GM18511 (cell line): ENCODE data around the gene SAXO1.
A peak's percentile ranks its signal among the peaks of the same experiment; 100 is the strongest.

ENCODE experiments used
- ATAC-seq: cut with Tn5 transposase; IDR thresholded peaks from one replicate; pipeline ENCODE4 v1.9.1; 2021; ENCODE audit warnings: mild to moderate bottlenecking, moderate library complexity; ENCODE audit not compliant: unreplicated experiment

The SAXO1 gene

DNA sequence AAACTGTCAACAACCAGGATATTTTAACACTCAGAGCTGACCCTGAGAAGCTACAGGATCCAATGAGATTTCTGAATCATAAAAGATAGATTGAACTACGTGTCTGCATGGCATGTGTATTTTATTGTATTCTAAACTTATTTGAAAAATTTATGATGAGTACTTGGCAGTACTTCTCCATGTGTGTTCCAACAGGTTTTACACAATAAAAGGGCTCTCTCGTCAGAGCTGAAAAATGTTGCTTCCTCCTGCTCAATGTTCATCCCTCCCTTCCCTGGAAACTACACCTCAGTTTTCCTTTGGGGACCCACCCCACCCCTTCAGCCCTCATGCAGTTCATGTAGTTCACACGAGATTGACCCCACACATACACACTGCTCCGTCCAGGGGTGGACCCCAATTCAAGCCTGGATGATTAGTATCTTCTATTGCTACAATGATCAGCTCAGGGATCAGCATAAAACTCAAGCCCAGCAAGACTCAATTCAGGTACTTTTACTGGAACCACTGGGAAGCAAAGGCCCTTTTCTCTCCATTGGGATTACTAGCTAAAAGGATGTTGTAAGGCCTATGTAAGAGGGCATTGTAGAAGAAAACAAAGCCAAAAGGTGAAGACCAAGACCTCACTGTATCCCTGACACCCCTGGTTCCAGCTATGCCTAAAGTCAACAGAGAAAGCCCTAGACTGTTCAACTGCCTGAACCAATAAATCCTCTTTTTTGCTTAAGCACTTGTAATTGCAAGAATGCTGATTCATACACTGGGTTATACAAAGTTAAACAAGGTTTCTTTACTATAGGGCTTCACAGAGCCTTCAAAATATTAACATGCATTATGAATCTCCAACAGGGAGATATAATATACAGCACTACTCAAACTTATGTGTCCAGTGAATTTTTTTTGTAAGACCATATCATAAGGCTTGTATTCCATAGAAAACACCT lies 112.6 kb downstream of the SAXO1 start:
- ATAC-seq, result no peak

DNA sequence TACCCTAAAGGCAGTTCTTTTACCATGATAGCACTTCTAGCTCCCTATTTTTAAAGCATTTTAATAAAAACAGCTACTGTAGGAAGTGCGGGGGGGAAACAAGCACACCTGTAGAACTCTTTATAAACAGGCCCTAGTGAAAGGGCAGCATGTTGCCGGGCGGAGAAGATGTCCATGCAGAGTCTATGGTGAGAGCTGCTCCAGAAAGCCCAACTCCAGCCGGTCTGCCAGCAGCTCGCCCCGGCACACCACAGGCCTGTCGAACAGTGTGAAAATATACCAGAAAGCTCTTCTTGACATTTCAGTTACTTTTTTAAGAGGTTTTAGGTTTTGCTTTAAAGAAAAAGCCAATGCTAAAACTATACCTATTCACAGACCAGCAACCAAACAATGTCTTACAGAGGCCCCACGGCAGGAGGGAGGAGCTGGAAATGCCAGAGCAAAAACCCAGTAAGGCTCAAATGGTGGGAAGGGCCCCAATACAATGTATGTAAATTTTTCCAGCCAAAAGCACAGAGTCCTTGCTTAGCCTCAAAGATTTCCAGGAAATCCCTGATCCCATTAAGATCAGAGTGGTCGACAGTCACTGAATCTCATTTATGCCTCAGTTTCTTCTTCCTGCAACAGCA lies 121.2 kb downstream of the SAXO1 start:
- no peak for ATAC-seq

DNA sequence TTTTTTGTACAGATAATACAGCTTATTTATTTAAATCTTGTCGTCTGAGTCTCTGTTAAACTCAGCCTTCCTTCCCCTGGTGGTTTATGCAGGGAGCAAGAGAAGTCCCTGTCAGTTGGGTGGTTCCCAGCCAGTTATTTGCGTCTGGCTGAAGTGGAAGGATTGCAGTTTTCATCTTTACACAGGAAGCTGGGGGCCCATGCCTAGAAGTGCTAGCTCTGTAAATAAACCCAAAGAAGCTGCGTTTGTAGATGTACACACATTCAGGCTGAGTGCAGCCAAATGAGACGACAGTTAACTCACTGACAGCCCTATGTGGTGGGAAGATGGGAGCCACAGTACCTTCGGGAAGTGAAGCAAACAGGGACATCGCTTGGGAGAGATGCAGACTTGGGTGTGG lies 122.1 kb downstream of the SAXO1 start:
- ATAC-seq, result no peak

DNA sequence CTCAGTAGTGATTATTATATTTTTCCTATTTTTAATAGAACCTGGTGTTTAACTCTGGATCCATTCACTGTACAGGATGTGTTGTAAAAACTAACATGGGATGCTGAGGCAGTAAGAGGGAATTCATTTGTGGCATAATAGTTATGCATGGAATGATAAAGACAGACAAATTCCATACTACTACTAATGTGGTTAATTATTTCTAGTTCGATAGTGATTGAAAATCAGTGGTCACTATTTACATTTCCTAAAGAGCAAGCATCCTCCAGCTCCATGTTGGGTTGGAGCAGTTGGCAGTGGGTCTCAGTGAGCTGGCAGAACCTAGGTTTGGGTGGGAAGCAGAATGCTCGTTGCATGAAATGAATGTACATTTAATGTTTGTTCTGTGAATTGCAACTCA lies 122.6 kb downstream of the SAXO1 start:
- ATAC-seq, result no peak

DNA sequence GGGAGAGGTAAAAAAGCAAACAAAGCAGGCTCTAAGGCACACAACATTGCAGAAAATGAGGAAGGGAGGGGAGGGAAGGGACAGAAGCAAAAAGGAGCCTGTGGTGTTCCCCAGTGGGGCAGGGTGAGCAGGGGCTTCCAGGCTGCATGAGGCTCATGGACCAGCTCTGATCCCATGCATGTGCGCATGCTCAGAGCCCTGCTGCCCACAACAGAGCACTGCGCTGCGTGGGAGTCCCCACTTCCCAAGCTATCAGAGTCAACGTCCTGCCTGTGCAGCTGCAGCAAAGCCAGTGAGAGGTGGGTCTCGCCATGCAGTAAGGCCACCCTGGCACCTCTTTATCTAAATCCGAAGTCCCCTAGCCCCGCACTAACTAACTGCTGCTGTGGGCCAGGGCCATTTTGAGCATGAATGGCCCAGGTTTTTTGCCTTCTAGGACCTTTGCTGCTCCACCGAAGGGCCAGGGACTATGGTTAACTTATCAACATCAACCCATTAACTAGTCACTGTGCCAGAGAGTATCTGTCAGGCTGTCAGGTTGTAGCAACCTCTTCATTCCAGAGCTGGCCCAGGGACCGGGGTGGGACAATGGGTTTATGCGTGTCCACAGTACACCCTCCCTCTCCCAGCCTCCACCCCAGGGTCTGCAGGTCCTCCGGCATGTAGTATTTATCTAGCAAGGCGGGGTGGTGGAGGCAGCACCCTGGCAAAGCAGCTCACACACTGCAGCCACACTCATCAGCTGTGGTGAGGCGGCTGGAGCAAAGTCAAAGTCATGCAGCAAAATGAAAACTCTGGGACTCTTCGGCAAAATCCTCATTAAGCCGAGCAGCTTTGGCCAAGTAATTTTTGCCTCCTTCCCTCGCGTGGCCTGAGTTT lies 123.6 kb downstream of the SAXO1 start:
- ATAC-seq, result no peak

DNA sequence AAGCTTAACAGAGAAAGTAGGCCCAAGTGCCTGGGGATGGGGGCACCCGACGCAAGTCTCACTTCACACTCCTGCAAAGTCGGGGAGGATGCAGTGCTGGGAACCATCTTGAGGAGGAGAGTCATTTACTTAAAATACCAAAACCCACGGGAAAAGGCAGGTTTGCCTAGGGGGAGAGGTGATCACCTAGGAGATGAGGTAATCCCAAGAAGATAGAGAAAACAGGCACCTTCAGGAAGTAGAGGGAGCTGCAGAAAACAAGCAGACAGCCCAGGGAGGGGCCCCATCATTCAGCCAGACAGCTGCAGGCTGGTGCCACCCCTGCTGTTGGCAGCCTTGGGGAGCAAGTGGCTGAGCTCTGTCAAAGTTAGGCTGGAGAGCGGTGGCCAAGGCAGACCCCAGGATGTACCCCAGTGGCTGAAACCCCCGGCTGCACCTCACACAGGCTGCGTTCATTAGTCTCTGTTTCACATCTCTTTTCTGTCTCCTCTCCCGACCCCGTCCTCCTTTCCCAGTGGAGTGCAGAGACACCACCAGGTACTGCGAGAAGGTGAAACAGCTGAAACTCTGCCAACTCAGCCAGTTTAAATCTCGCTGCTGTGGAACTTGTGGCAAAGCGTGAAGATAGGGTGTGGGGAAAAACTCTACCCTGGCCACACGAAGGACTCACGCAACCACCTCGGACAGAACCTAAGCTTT lies 124.9 kb downstream of the SAXO1 start:
- no peak for ATAC-seq

DNA sequence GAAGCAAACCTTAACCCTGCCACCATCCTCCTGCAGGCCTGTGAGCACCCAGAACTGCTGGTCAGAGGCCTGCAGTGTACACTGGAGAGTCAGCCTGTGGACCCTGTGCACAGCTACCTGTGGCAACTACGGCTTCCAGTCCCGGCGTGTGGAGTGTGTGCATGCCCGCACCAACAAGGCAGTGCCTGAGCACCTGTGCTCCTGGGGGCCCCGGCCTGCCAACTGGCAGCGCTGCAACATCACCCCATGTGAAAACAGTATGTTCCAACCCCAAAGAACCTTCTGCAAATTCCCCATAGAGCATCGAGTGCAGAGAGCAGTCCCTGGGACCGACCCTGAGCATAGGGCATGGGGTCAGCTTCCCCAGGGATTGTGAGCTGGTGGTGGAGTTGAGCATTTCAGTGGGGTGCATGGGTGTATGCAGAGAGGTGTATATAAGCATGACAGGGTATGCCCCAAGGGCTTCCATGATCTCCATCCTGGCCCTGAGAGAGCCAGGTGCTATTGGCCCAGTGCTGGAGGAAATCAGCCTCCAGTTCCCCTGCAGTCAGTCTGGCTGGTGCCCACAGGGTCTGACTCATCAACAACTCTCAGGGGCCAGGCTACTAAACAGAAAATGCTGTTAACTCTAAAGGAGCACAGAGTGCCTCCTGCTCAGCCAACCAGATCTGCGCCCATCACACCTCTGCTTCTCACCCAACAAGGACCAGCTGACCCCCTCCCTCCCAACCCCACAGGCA lies 126.2 kb downstream of the SAXO1 start:
- peak; percentile 73 for ATAC-seq

DNA sequence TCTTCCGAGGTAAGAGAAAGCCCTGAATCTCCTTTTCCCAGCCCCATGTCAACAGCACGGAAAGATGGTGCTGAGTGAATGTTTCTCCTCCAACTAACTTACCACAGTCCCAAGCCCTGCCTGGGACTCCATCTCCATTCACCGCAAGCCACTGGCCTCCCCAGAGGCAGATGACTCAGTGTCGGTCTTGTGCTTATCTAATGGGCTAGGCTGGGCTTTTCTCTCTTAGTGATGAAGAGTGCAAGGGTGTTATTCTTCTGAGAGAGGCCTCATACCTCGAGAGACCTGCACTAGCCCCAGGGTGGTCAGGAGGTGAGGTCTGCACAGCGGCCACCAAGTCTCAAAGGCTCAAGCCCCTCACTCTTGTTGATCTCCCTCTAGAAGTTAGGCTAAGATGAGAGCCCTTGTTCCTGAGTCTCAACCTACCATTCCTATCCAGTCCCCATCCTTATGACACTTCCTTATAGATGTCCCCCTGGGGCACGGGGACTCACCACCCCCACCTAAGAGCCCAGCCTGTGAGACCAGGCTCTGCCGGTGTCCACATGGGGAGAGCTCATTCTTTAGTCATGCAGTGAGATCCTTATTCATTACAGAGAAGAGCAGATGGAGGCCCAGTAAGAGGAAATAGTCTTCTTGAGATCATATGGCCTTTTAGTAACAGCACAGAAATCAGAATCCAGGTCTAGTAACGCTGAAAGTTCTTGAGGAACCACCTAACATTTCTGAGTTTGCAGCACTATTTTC lies 127.0 kb downstream of the SAXO1 start:
- no peak for ATAC-seq

DNA sequence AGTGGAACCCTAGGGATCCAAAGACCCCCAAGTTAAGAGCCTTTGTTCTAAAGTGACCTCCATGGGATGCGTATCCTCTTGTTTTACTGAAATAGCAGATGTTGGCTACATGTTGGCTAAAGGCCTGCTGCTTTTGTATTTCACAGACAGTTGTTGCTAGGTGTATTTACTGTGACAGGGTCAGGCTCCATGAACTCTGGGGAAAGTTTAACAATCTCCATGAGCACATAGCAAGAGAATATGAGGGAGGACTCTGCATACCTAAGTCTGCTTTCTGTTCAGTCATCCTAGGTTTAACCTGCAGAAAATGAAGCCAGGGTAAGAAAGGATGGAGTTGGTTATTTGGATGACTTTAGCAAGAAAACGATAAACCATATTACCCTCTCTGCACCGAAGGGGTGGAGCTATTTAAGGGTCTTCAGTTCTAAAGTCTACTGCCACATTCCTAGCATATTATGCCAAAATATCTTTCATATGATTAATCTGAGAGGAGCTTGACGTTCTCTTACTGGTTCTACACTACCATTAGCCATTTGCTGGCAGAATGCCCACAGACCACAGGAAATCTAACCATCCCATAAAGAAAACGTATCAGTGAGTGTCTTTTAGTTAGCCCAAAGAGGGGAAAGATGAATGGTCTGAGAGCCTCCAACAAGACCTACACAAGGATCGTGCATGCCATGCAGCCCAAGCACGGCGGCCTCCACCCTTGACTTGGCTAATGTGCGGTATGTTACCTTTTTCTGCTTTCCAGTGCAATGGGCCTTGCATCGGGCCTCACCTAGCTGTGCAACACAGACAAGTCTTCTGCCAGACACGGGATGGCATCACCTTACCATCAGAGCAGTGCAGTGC lies 127.8 kb downstream of the SAXO1 start:
- no peak for ATAC-seq

DNA sequence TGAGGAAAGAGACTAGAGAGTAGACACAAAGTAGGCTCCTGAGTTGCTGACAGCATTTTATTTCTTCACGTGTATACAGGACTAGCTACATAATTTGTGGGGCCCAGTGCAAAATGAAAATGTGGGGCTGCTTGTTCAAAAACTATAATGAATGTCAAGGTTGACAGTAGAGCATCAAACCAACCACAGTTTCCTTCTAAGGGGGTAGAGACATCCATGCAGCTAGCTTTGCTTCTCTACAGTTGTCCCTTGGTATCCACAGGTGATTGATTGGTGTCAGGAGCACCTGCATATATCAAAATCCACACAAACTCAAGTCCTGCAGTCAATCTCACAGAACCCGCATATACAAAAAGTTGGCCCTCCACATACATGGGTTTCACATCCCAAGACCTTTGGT lies 129.6 kb downstream of the SAXO1 start:
- ATAC-seq, result no peak

DNA sequence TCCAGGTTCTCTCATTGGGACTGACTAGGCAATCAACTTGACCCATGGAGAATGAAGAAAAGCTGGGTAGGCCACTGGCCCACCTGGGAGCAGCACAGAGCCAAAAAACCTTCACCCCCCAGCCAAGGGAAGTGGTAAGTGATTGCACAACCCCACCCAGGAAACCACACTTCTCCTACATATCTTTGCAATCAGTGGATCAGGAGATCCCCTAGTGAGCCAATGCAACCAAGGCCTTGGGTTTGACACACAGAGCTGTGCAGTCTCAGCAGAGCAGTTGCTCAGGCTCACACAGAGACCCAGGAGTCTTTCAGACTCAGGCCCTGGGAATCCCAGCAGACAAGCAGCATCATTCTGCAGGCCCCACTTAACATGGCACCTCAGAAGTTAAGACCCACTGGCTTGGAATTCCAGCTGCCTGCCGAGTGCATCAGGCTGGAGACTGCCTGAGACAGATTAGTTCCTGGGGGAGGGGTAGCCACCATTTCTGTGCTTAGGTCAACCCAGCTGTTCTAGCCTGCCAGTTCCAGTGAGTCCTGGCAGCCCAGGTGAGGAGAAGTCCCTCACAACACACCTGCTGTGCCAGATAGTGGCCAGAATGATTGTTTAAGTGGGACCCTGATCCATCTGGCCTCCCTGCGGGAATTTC lies 136.4 kb downstream of the SAXO1 start:
- no peak for ATAC-seq

DNA sequence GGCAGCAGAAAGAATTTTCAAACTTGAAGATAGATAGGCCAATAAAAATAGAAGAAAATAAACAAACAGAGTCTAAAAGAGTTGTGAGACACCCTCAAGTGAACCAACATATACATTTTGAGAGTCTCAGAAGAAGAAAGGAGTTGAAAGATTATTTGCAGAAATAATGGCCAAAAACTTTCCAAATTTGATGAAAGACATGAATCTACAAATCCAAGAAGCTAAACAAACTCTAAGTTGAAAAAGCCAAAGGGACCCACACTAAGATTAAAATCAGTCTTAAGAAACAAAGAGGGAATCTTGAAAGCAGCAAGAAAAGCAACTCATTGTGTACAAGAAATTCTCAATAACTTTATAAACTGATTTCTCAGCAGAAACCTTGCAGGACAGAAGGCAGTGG lies 137.0 kb downstream of the SAXO1 start:
- no peak for ATAC-seq

DNA sequence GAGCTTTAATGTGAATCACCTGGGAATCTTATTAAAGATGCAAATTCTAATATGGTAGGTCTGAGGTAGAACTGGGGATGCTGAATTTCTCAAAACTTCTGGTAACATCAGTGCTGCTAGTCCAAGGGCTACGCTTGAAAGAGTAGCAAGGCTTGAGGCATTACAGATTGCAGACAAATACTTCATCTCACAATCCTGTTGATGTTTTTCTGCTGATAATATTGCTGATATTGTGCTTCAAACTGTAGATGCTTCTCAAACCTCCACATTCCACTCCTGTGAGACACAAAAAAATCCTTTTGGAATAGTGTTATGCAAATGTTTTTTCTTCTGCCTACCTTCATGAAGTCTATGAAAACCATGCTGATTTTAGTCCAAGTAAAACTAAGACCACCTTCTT lies 139.5 kb downstream of the SAXO1 start:
- no peak for ATAC-seq

DNA sequence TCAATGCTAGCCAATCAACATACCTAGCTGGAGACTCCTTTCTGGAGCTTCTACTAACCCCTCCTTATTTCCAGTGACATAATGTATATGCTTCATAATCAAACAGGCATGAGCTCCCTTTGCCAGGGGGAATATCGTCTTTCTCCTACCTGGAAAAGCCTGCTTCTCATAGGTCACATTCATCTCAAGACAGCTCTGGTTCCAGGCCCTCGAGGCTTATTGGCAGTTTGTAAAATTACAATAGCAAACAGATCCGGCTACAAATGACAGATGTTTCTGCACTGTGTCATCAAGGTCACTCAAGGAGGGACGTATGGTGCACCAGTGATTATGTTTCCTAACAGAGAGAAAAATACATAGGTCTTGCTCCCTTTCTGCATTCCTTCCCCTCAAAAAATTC lies 140.0 kb downstream of the SAXO1 start:
- no peak for ATAC-seq

DNA sequence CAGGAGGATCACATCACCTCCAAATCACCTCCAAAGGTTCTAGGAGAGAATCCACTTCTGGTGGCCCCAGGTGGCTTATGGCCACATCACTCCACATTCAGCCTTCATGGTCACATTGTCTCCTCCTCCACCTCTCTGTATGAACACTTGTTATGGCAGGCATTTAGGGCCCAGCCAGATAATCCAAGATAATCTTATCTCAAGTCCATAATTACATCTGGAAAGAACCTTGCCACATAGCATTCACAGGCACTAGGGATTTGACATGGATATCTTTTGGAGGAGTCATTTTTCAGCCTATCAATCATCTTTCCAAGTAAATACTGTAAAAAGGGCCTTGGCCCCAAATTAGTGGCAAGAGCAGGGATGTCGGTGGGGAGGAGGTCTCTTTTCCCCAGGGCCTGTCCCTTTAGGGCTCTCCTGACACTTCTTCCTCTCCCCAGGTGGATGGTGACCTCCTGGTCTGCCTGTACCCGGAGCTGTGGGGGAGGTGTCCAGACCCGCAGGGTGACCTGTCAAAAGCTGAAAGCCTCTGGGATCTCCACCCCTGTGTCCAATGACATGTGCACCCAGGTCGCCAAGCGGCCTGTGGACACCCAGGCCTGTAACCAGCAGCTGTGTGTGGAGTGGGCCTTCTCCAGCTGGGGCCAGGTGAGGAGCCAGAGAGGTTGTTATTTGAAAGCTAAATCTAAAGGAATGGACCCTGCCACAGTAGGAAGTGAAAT lies 140.9 kb downstream of the SAXO1 start:
- ATAC-seq, result no peak

DNA sequence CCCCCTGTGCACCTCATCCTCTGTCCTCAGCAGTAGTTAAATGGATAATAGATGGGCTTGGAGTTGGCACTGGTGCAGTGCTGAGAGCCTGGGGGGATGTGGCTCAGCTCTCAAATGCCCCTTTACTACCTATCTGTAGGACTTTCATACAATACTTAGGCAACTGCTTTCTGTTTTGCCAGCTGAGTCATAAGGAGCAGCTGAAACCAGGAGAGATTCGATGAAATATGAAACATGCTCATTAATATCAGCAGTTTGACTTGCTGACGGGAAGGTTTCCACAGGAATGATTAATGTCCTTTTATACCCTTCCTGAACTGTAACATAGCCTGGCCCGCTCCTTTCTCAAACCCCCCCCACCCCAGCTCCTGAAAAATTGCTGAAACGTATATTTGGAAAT lies 142.6 kb downstream of the SAXO1 start:
- ATAC-seq, result peak; percentile 89

DNA sequence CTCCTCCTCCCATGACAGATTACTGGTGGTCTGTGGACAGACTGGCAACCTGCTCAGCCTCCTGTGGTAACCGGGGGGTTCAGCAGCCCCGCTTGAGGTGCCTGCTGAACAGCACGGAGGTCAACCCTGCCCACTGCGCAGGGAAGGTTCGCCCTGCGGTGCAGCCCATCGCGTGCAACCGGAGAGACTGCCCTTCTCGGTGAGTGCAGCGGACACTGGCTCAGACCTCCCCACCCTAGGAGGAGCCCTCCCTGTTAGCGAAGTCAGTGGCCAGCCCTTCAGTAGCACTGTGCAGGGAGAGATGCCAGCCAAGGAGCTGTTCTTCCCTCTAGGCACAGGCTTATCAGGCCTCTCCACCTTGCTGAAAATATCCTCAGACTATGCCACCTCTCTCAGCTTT lies 143.5 kb downstream of the SAXO1 start:
- ATAC-seq, result no peak
